H1 (cell line): Measurements from ENCODE around the gene GASK1B. TPM values are rescaled to one million over a fixed set of nuclear protein-coding genes. Genes with fewer than 3 reads are reported as not detected.

ENCODE experiments used
- CTCF ChIA-PET: fragments of 300-600 bp; sonication (Branson Sonifier 250); formaldehyde crosslinking; loops from one replicate; lab custom pipeline; 2021; ENCODE audit not compliant: partially characterized antibody; lab: Charles Lee
- POLR2A ChIA-PET: fragments of 300-600 bp; sonication (Branson Sonifier 250); formaldehyde crosslinking; loops from one replicate; lab custom pipeline; 2021; ENCODE audit warnings: inconsistent platforms; ENCODE audit not compliant: partially characterized antibody; lab: Charles Lee
- DNase-seq, 2 experiments: peaks; one replicate each; pipeline versions ENCODE4 v3.0.0 to v3.0.0-alpha.2; 2010 to 2022; ENCODE audit warnings: low spot score in 2 of 2, low read depth in 1 of 2, mixed read lengths in 1 of 2
- FAIRE-seq: peaks from 2 replicates; lab custom pipeline; 2011; peaks lifted over from hg19 to GRCh38; lab: Jason Lieb, UNC
- H2AFZ ChIP-seq: 2 replicates; pipeline ENCODE4 v1.8.1; 2012; ENCODE audit warnings: low read length, inconsistent platforms
- H2AK5ac ChIP-seq: 2 replicates; pipeline ENCODE4 v1.6.1; 2013; ENCODE audit warnings: low read depth, low read length
- H2BK120ac ChIP-seq: replicated peaks from 2 replicates; pipeline ENCODE3; 2013; ENCODE audit warnings: low read depth, low read length, inconsistent platforms
- H2BK12ac ChIP-seq: 2 replicates; pipeline ENCODE4 v1.6.1; 2013; ENCODE audit warnings: low read depth, low read length
- H2BK15ac ChIP-seq: 2 replicates; pipeline ENCODE4 v1.6.1; 2013; ENCODE audit warnings: low read length
- H2BK20ac ChIP-seq: 2 replicates; pipeline ENCODE4 v1.6.1; 2013; ENCODE audit warnings: low read length
- H2BK5ac ChIP-seq: 2 replicates; pipeline ENCODE4 v1.6.1; 2013; ENCODE audit warnings: low read depth, low read length
- H3K14ac ChIP-seq: 2 replicates; pipeline ENCODE4 v1.6.1; 2013; ENCODE audit warnings: inconsistent platforms; ENCODE audit not compliant: insufficient read length
- H3K18ac ChIP-seq: 2 replicates; pipeline ENCODE4 v1.6.1; 2013; ENCODE audit warnings: low read length; ENCODE audit errors: extremely low read depth
- H3K23ac ChIP-seq: 2 replicates; pipeline ENCODE4 v1.6.1; 2013; ENCODE audit warnings: inconsistent platforms; ENCODE audit not compliant: insufficient read length
- H3K23me2 ChIP-seq: 2 replicates; pipeline ENCODE4 v1.6.1; 2013; ENCODE audit warnings: low read depth, low read length
- H3K27ac ChIP-seq: 2 replicates; pipeline ENCODE4 v1.6.1; 2011; ENCODE audit warnings: low read depth, low read length, inconsistent platforms
- H3K27me3 ChIP-seq, 4 experiments: replicated peaks in 1 of 4; 1 replicate in 1 of 4; 2 replicates in 3 of 4; pipeline versions ENCODE4 v1.6.1 to v1.8.1; 2011 to 2013; ENCODE audit warnings: low read length in 3 of 4, mild to moderate bottlenecking in 3 of 4, inconsistent platforms in 2 of 4, mixed read lengths in 2 of 4, moderate library complexity in 1 of 4; ENCODE audit not compliant: control insufficient read depth in 3 of 4, insufficient read depth in 3 of 4; ENCODE audit errors: extremely low read depth in 1 of 4
- H3K36me3 ChIP-seq, 4 experiments: 2 replicates each; pipeline versions ENCODE4 v1.6.1 to v1.8.1; 2011 to 2013; ENCODE audit warnings: mild to moderate bottlenecking in 4 of 4, low read length in 3 of 4, moderate library complexity in 2 of 4, control low read depth in 1 of 4, inconsistent platforms in 1 of 4; ENCODE audit not compliant: insufficient read depth in 4 of 4, control insufficient read depth in 2 of 4
- H3K4ac ChIP-seq: replicated peaks from 2 replicates; pipeline ENCODE3; 2013; ENCODE audit warnings: low read length, low read depth, mixed read lengths, inconsistent platforms; ENCODE audit not compliant: insufficient read length
- H3K4me1 ChIP-seq, 4 experiments: replicated peaks in 1 of 4; 1 replicate in 1 of 4; 2 replicates in 3 of 4; pipeline versions ENCODE4 v1.6.1 to v1.8.1; 2011 to 2013; ENCODE audit warnings: low read length in 3 of 4, inconsistent platforms in 2 of 4, mixed read lengths in 1 of 4; ENCODE audit not compliant: insufficient read depth in 4 of 4, control insufficient read depth in 3 of 4
- H3K4me2 ChIP-seq, 2 experiments: 2 replicates each; pipeline versions ENCODE4 v1.6.1 to v1.8.1; 2011 to 2013; ENCODE audit warnings: low read depth in 2 of 2, low read length in 2 of 2, control low read depth in 1 of 2, inconsistent platforms in 1 of 2, mild to moderate bottlenecking in 1 of 2; ENCODE audit not compliant: insufficient read depth in 1 of 2
- H3K4me3 ChIP-seq, 4 experiments: fragments of 200-600, 300-600 bp in 1 of 4; sonication (generic), shearing (Covaris generic), sonication (Bioruptor Twin) in 1 of 4; 2 replicates each; pipeline versions ENCODE4 v1.5.1 to v1.8.1; 2011 to 2016; ENCODE audit warnings: low read length in 4 of 4, low read depth in 3 of 4, control low read depth in 2 of 4, inconsistent platforms in 2 of 4, mild to moderate bottlenecking in 2 of 4, mixed read lengths in 1 of 4, moderate library complexity in 1 of 4; ENCODE audit not compliant: insufficient read depth in 2 of 4; ENCODE audit errors: extremely low read depth in 1 of 4
- H3K56ac ChIP-seq: replicated peaks from 2 replicates; pipeline ENCODE3; 2013; ENCODE audit warnings: low read depth, mild to moderate bottlenecking, mixed read lengths, low read length, inconsistent platforms; ENCODE audit not compliant: insufficient read length
- H3K79me1 ChIP-seq: 2 replicates; pipeline ENCODE4 v1.6.1; 2013; ENCODE audit warnings: low read depth, low read length, control low read depth
- H3K79me2 ChIP-seq, 2 experiments: 2 replicates each; pipeline versions ENCODE4 v1.6.1 to v1.8.1; 2012 to 2013; ENCODE audit warnings: low read length in 2 of 2, mild to moderate bottlenecking in 2 of 2, inconsistent platforms in 1 of 2; ENCODE audit not compliant: insufficient read depth in 2 of 2, control insufficient read depth in 1 of 2
- H3K9ac ChIP-seq, 4 experiments: replicated peaks in 1 of 4; 1 replicate in 1 of 4; 2 replicates in 3 of 4; pipeline versions ENCODE4 v1.6.1 to v1.8.1; 2011 to 2013; ENCODE audit warnings: low read depth in 3 of 4, low read length in 3 of 4, control low read depth in 2 of 4, mild to moderate bottlenecking in 2 of 4, moderate library complexity in 2 of 4, inconsistent platforms in 1 of 4; ENCODE audit errors: extremely low read depth in 1 of 4
- H3K9me3 ChIP-seq, 2 experiments: 2 replicates each; pipeline versions ENCODE4 v1.6.1 to v1.8.1; 2012 to 2013; ENCODE audit warnings: mild to moderate bottlenecking in 2 of 2, moderate library complexity in 2 of 2, control low read depth in 1 of 2, inconsistent platforms in 1 of 2, low read depth in 1 of 2, low read length in 1 of 2, mixed read lengths in 1 of 2; ENCODE audit not compliant: insufficient read depth in 2 of 2
- H4K20me1 ChIP-seq, 2 experiments: replicated peaks in 1 of 2; 2 replicates each; pipeline versions ENCODE3 to v1.8.1; 2011 to 2013; ENCODE audit warnings: inconsistent platforms in 2 of 2, low read length in 2 of 2, mild to moderate bottlenecking in 1 of 2; ENCODE audit not compliant: insufficient read depth in 2 of 2, control insufficient read depth in 1 of 2
- H4K5ac ChIP-seq: 2 replicates; pipeline ENCODE4 v1.6.1; 2013; ENCODE audit warnings: low read length, low read depth, mixed read lengths, inconsistent platforms; ENCODE audit not compliant: insufficient read length
- H4K8ac ChIP-seq: 2 replicates; pipeline ENCODE4 v1.8.0; 2013; ENCODE audit warnings: mild to moderate bottlenecking, moderate library complexity, low read length, inconsistent platforms; ENCODE audit not compliant: insufficient read depth; ENCODE audit errors: extremely low read depth
- H4K91ac ChIP-seq: replicated peaks from 2 replicates; pipeline ENCODE3; 2013; ENCODE audit warnings: low read length, mixed read lengths, inconsistent platforms; ENCODE audit not compliant: insufficient read length
- ATF2 ChIP-seq: IDR thresholded peaks from 2 replicates; pipeline ENCODE4 v1.6.1; 2012; ENCODE audit warnings: low read length, inconsistent platforms
- GABPA ChIP-seq: IDR thresholded peaks from 2 replicates; pipeline ENCODE4 v1.6.1; 2011; ENCODE audit warnings: mild to moderate bottlenecking, low read length, moderate library complexity, borderline replicate concordance; ENCODE audit not compliant: insufficient read depth
- GTF2F1 ChIP-seq: IDR thresholded peaks from 2 replicates; pipeline ENCODE4 v1.6.1; 2012; ENCODE audit warnings: low read depth, low read length, improper control_type of control experiment, borderline replicate concordance
- JUN ChIP-seq: IDR thresholded peaks from 2 replicates; pipeline ENCODE4 v1.6.1; 2011; ENCODE audit warnings: low read depth, mild to moderate bottlenecking, improper control_type of control experiment, low read length
- JUND ChIP-seq: IDR thresholded peaks from 2 replicates; pipeline ENCODE4 v1.6.1; 2011; ENCODE audit warnings: mild to moderate bottlenecking, improper control_type of control experiment, low read length
- PHF8 ChIP-seq: fragments of 200-600 bp; sonication (generic); conservative IDR thresholded peaks from 2 replicates; pipeline ENCODE4 v1.7.1; 2012; ENCODE audit warnings: low read depth, mild to moderate bottlenecking, inconsistent platforms, low read length, moderate library complexity
- POLR2A ChIP-seq, 2 experiments: IDR thresholded peaks; 1 replicate in 1 of 2; 2 replicates in 1 of 2; pipeline ENCODE4 v1.6.1; 2011; ENCODE audit warnings: low read depth in 2 of 2, low read length in 2 of 2, mild to moderate bottlenecking in 2 of 2; ENCODE audit errors: control extremely low read depth in 1 of 2
- RFX5 ChIP-seq: IDR thresholded peaks from 2 replicates; pipeline ENCODE4 v1.6.1; 2011; ENCODE audit warnings: low read depth, low read length, improper control_type of control experiment, borderline replicate concordance
- SAP30 ChIP-seq: fragments of 300-600 bp; sonication (generic); IDR thresholded peaks from 2 replicates; pipeline ENCODE4 v1.7.1; 2012; ENCODE audit warnings: low read length, moderate library complexity, mild to moderate bottlenecking, inconsistent platforms; ENCODE audit not compliant: insufficient read depth, insufficient replicate concordance
- SIX5 ChIP-seq: IDR thresholded peaks from 2 replicates; pipeline ENCODE4 v1.6.1; 2011; ENCODE audit warnings: mild to moderate bottlenecking, low read depth, low read length
- SP2 ChIP-seq: IDR thresholded peaks from 2 replicates; pipeline ENCODE4 v1.6.1; 2012; ENCODE audit warnings: mild to moderate bottlenecking, low read length, inconsistent platforms
- ZNF274 ChIP-seq: IDR thresholded peaks from 2 replicates; pipeline ENCODE4 v1.7.0; 2012; ENCODE audit warnings: low read length, borderline replicate concordance; ENCODE audit errors: extremely low read depth
- WGBS, 2 experiments: shearing (Covaris generic) in 1 of 2; methylation state at CpG; one replicate each; pipeline versions ENCODE4 v1.1.6 to v1.1.7; 2013 to 2015; ENCODE audit warnings: low lambda C conversion rate in 2 of 2, mixed read lengths in 2 of 2, inconsistent platforms in 1 of 2, low coverage in 1 of 2, missing lambda C conversion rate in 1 of 2; ENCODE audit not compliant: insufficient replicate concordance in 2 of 2, insufficient coverage in 1 of 2, insufficient read length in 1 of 2; ENCODE audit errors: extremely low coverage in 1 of 2, missing lambda C conversion rate in 1 of 2; 5-methylcytosine and 5-hydroxymethylcytosine counted together
- polyA plus RNA-seq, 7 experiments: library from polyadenylated mRNA; depleted of rRNA in 3 of 7; stranded (reverse) in 5 of 7; unstranded in 2 of 7; fragments of >200 nt in 5 of 7; fragments of 200-250 nt in 2 of 7; gene quantifications; 1 replicate in 5 of 7; 2 replicates in 1 of 7; 4 replicates in 1 of 7; pipeline versions ENCODE4 v1.2.1 to v1.2.3, GENCODE V29; 2011 to 2013; ENCODE audit warnings: missing spikeins in 2 of 7, mixed read lengths in 2 of 7
- total RNA-seq: library from RNA; stranded (reverse); fragmentation: NEBNext Ultra II Directional; extraction: Animal tissue kit (Norgen Biotek cat#: 25700); gene quantifications from 2 replicates; pipeline ENCODE4 v1.2.1, GENCODE V29; 2021

GASK1B gene
- total and polyA plus RNA-seq, 2 of the 8 experiments (the other 6 are each of a cell fraction or from before 2014, with no cell fraction given), result not detected

GRCh38 chr4:158159054-158159717 is 13.6 kb downstream of the GASK1B start:
- Histone ChIP-seq H2AK5ac (no peak overlapping the region), H2BK120ac (no peak overlapping the region), H2AFZ (peak overlapping the region; percentile 80; the same call in 1 of the 2 replicates), H3K4me1 (no peaks in the 10 kb centered on the region), H3K79me1 (no peaks in the 10 kb centered on the region), H3K36me3 (no peaks in the 10 kb centered on the region), H3K23ac (no peak overlapping the region), H2BK20ac (no peak overlapping the region), H3K9ac (no peak overlapping the region), H2BK5ac (no peak overlapping the region), H3K79me2 (no peaks in the 10 kb centered on the region), H4K5ac (no peak overlapping the region), H3K27ac (no peak overlapping the region), H3K14ac (no peak overlapping the region), H2BK12ac (no peak overlapping the region), H3K9me3 (no peaks in the 10 kb centered on the region), H2BK15ac (no peak overlapping the region), H4K20me1 (no peaks in the 10 kb centered on the region), H3K56ac (no peak overlapping the region), H4K8ac (no peak overlapping the region), H3K4me3 (no peak overlapping the region), H4K91ac (no peak overlapping the region), H3K27me3 (no peaks in the 10 kb centered on the region), H3K18ac (no peak overlapping the region), H3K23me2 (no peaks in the 10 kb centered on the region), H3K4me2 (no peak overlapping the region), H3K4ac (no peak overlapping the region)
- POLR2A ChIA-PET, result no interaction called here
- 82% methylated on average over 3 of the region's 3 CpGs; no CpG with 5 or more reads in 1 of the 2 experiments for WGBS, 2 experiments
- CTCF ChIA-PET, result interaction anchor here (3.2 to 5.4 kb wide), 2 partner anchors 12 kb away, joined by 12 to 23 read pairs; partner anchors contain the start of gene GASK1B
- no peak for FAIRE-seq
- DNase-seq, result no peak
- TF ChIP-seq POLR2A (IDR thresholded peaks at IDR 0.05; ENCODE audit: control extremely low read depth in 1 of 2, low read depth in 2 of 2, low read length in 2 of 2) (no peak), ATF2 (no peak), SAP30 (no peak), PHF8 (no peak), JUND (no peak), GABPA (no peak), SP2 (no peak), ZNF274 (no peak), GTF2F1 (no peak), RFX5 (no peak), SIX5 (no peak), JUN (no peak)
